ENCODE data around the gene TBC1D4. TPM values are rescaled to one million over a fixed set of nuclear protein-coding genes. Genes with fewer than 3 reads are reported as not detected.

The TBC1D4 gene
- total and polyA plus RNA-seq, 2 experiments from 2014 or later = 18.7 to 38.2 TPM

DNA sequence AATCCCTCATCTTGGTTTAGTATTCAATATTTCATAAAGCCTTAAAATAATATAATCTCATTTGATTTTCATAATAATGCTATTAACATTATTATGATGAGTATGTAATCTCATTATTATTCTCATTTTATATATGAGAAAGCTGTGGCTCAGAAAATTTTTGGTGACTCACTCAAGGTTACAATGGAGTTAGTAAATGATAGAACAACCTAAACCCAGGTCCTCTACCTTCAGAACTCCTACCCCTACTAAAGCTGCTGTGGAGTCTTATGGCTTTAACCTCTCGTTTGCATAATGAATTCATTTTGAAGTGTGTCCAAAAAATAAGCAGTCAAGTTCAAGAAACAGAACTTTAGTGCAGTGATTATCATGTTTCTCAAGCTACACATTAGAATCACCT lies 226.3 kb downstream of the TBC1D4 start:
- Histone ChIP-seq H3F3A (replicated peaks; ENCODE audit: low read depth) (no peaks in the 10 kb centered on the region), H4K20me1 (replicated peaks; ENCODE audit: insufficient read depth) (no peaks in the 10 kb centered on the region), H3K27me3 (ENCODE audit: insufficient read depth) (no peaks in the 10 kb centered on the region), H3K9me2 (ENCODE audit: insufficient read depth) (no peaks in the 10 kb centered on the region), H3K4me1 (ENCODE audit: insufficient read depth) (no peaks in the 10 kb centered on the region), H3K4me2 (no peak overlapping the region), H3K4me3 (no peak overlapping the region), H3K27ac (ENCODE audit: low read depth) (no peak overlapping the region), H3K36me3 (ENCODE audit: insufficient read depth) (no peaks in the 10 kb centered on the region), H3K79me2 (replicated peaks; ENCODE audit: insufficient read depth) (no peaks in the 10 kb centered on the region), H2AFZ (no peak overlapping the region)
- no peak for ATAC-seq
- H3K4me3 Mint-ChIP-seq = no peak overlapping the region
- no peaks in the 10 kb centered on the region for H3K9me3 Mint-ChIP-seq
- DNase-seq (ENCODE audit: low spot score) = no peak
- no peaks in the 10 kb centered on the region for H3K27me3 Mint-ChIP-seq (ENCODE audit: insufficient read depth, low read depth, poor library complexity)
- H3K36me3 Mint-ChIP-seq (ENCODE audit: low read depth) = no peaks in the 10 kb centered on the region
- H3K4me1 Mint-ChIP-seq = no peaks in the 10 kb centered on the region
- no peak overlapping the region for H3K27ac Mint-ChIP-seq
- TF ChIP-seq CREB1 (CRISPR knock-in tag; IDR thresholded peaks at IDR 0.05; ENCODE audit: low read depth) (no peak), EZH2phosphoT487 (IDR thresholded peaks at IDR 0.05; ENCODE audit: unreplicated experiment) (no peak), POLR2AphosphoS5 (IDR thresholded peaks at IDR 0.05; ENCODE audit: low read depth) (no peak), ZNF331 (CRISPR knock-in tag; IDR thresholded peaks at IDR 0.05; ENCODE audit: low read depth) (no peak)
- TF ChIP-seq, protein P1, sequence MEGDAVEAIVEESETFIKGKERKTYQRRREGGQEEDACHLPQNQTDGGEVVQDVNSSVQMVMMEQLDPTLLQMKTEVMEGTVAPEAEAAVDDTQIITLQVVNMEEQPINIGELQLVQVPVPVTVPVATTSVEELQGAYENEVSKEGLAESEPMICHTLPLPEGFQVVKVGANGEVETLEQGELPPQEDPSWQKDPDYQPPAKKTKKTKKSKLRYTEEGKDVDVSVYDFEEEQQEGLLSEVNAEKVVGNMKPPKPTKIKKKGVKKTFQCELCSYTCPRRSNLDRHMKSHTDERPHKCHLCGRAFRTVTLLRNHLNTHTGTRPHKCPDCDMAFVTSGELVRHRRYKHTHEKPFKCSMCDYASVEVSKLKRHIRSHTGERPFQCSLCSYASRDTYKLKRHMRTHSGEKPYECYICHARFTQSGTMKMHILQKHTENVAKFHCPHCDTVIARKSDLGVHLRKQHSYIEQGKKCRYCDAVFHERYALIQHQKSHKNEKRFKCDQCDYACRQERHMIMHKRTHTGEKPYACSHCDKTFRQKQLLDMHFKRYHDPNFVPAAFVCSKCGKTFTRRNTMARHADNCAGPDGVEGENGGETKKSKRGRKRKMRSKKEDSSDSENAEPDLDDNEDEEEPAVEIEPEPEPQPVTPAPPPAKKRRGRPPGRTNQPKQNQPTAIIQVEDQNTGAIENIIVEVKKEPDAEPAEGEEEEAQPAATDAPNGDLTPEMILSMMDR (conservative IDR thresholded peaks at IDR 0.05; ENCODE audit: low read depth in 2 of 2) = no peak

DNA sequence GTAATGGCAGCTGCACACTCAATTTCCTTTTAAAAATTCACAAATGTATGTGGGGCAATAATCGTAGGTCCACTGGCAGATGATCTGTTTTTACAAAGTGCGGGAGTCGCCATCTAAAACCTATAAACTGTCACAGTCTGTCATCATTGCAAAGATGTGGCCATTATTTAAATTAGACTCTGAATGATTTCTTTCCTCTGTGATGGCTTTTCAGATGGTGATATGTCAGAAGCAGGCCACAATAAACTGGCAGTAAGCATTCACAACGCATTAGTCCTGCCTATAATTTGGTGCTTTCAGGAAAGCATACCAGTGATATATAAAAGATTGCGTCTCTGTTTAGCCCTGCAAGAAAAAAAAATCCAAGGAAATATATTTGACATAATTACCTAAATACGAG lies 226.8 kb downstream of the TBC1D4 start:
- no peak overlapping the region for H3K27ac ChIP-seq (ENCODE audit: low read depth)
- no peaks in the 10 kb centered on the region for H3K36me3 Mint-ChIP-seq (ENCODE audit: low read depth)
- TF ChIP-seq, protein P2, sequence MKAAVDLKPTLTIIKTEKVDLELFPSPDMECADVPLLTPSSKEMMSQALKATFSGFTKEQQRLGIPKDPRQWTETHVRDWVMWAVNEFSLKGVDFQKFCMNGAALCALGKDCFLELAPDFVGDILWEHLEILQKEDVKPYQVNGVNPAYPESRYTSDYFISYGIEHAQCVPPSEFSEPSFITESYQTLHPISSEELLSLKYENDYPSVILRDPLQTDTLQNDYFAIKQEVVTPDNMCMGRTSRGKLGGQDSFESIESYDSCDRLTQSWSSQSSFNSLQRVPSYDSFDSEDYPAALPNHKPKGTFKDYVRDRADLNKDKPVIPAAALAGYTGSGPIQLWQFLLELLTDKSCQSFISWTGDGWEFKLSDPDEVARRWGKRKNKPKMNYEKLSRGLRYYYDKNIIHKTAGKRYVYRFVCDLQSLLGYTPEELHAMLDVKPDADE (IDR thresholded peaks at IDR 0.05) = no peak
- TF ChIP-seq EZH2 (IDR thresholded peaks at IDR 0.05; ENCODE audit: low read depth, unreplicated experiment) (no peak), STAT1 (IDR thresholded peaks at IDR 0.05; ENCODE audit: unreplicated experiment) (no peak), POLR2AphosphoS5 (IDR thresholded peaks at IDR 0.05; ENCODE audit: low read depth) (no peak), NANOG (IDR thresholded peaks at IDR 0.05; ENCODE audit: borderline replicate concordance) (no peak), ZNF114 (CRISPR knock-in tag; IDR thresholded peaks at IDR 0.05) (no peak), ZNF331 (CRISPR knock-in tag; IDR thresholded peaks at IDR 0.05; ENCODE audit: low read depth) (no peak), JUNB (IDR thresholded peaks at IDR 0.05; ENCODE audit: unreplicated experiment) (no peak), CREB1 (CRISPR knock-in tag; IDR thresholded peaks at IDR 0.05; ENCODE audit: low read depth) (no peak), EZH2phosphoT487 (IDR thresholded peaks at IDR 0.05; ENCODE audit: unreplicated experiment) (no peak)
- TF ChIP-seq, protein P1 (conservative IDR thresholded peaks at IDR 0.05; ENCODE audit: low read depth in 2 of 2) = no peak
- TF ChIP-seq, protein P3, sequence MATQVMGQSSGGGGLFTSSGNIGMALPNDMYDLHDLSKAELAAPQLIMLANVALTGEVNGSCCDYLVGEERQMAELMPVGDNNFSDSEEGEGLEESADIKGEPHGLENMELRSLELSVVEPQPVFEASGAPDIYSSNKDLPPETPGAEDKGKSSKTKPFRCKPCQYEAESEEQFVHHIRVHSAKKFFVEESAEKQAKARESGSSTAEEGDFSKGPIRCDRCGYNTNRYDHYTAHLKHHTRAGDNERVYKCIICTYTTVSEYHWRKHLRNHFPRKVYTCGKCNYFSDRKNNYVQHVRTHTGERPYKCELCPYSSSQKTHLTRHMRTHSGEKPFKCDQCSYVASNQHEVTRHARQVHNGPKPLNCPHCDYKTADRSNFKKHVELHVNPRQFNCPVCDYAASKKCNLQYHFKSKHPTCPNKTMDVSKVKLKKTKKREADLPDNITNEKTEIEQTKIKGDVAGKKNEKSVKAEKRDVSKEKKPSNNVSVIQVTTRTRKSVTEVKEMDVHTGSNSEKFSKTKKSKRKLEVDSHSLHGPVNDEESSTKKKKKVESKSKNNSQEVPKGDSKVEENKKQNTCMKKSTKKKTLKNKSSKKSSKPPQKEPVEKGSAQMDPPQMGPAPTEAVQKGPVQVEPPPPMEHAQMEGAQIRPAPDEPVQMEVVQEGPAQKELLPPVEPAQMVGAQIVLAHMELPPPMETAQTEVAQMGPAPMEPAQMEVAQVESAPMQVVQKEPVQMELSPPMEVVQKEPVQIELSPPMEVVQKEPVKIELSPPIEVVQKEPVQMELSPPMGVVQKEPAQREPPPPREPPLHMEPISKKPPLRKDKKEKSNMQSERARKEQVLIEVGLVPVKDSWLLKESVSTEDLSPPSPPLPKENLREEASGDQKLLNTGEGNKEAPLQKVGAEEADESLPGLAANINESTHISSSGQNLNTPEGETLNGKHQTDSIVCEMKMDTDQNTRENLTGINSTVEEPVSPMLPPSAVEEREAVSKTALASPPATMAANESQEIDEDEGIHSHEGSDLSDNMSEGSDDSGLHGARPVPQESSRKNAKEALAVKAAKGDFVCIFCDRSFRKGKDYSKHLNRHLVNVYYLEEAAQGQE (IDR thresholded peaks at IDR 0.05; ENCODE audit: unreplicated experiment) = no peak

More for the DNA sequence above, 226.8 kb downstream of the TBC1D4 start:
- no peaks in the 10 kb centered on the region for H3K79me2 ChIP-seq (replicated peaks; ENCODE audit: insufficient read depth)
- H3K4me2 ChIP-seq = no peak overlapping the region
- H3F3A ChIP-seq (replicated peaks; ENCODE audit: low read depth) = no peaks in the 10 kb centered on the region
- Mint-ChIP-seq H3K4me3 (no peak overlapping the region), H3K4me1 (no peaks in the 10 kb centered on the region), H3K27me3 (ENCODE audit: insufficient read depth, low read depth, poor library complexity) (no peaks in the 10 kb centered on the region), H3K27ac (no peak overlapping the region), H3K9me3 (no peaks in the 10 kb centered on the region)
- no peaks in the 10 kb centered on the region for H4K20me1 ChIP-seq (replicated peaks; ENCODE audit: insufficient read depth)
- H3K4me3 ChIP-seq = no peak overlapping the region
- no peaks in the 10 kb centered on the region for H3K27me3 ChIP-seq (ENCODE audit: insufficient read depth)
- no peak for ATAC-seq
- H2AFZ ChIP-seq = no peak overlapping the region
- no peak for DNase-seq (ENCODE audit: low spot score)
- no peaks in the 10 kb centered on the region; the same call in 1 of the 2 replicates for H3K9me2 ChIP-seq (ENCODE audit: insufficient read depth)
- H3K4me1 ChIP-seq (ENCODE audit: insufficient read depth) = no peaks in the 10 kb centered on the region
- no peaks in the 10 kb centered on the region for H3K36me3 ChIP-seq (ENCODE audit: insufficient read depth)
